A549 (cell line): ENCODE measurements around the gene INF2.

ENCODE experiments used
- CHD4 ChIP-seq: fragments of 200-600 bp; sonication (generic); IDR thresholded peaks from 2 replicates; pipeline ENCODE4 v1.6.1; 2016; ENCODE audit warnings: antibody characterized with exemption, mild to moderate bottlenecking, borderline replicate concordance
- FOXS1 ChIP-seq: fragments of 250-450 bp; sonication (Bioruptor Pico); IDR thresholded peaks from 2 replicates; pipeline ENCODE4 v1.5.0; 2020; ENCODE audit warnings: mild to moderate bottlenecking, moderate library complexity
- POLR2A ChIP-seq: IDR thresholded peaks from 2 replicates; pipeline ENCODE4 v1.6.1; 2012; ENCODE audit warnings: mild to moderate bottlenecking, low read length
- RAD21 ChIP-seq, 2 experiments: fragments of >200 bp in 1 of 2; sonication (Bioruptor Twin) in 1 of 2; formaldehyde crosslinking in 1 of 2; IDR thresholded peaks in 1 of 2; conservative IDR thresholded peaks in 1 of 2; 2 replicates in 1 of 2; 3 replicates in 1 of 2; pipeline ENCODE4 v1.6.1; 2012 to 2018; ENCODE audit warnings: inconsistent platforms in 1 of 2
- RCOR1 ChIP-seq: fragments of 150-350 bp; IDR thresholded peaks from 2 replicates; pipeline ENCODE4 v1.6.1; 2014; ENCODE audit warnings: antibody characterized with exemption, low read length, low read depth
- REST ChIP-seq: fragments of 200-600 bp; sonication (generic); IDR thresholded peaks from 2 replicates; pipeline ENCODE4 v1.6.1; 2016; ENCODE audit warnings: antibody characterized with exemption, mild to moderate bottlenecking, moderate library complexity
- TFCP2L1 ChIP-seq: fragments of 250-450 bp; sonication (Bioruptor Pico); IDR thresholded peaks from 2 replicates; pipeline ENCODE4 v1.5.0; 2021; ENCODE audit warnings: mild to moderate bottlenecking
- TF ChIP-seq, protein P1 (sequence below): fragments of >200 bp; sonication (Bioruptor Twin); formaldehyde crosslinking; IDR thresholded peaks from 3 replicates; pipeline ENCODE4 v1.5.1; 2016
- TF ChIP-seq, protein P2 (sequence below): fragments of 250-450 bp; sonication (Bioruptor Pico); IDR thresholded peaks from 2 replicates; pipeline ENCODE4 v1.5.0; 2021; ENCODE audit warnings: mild to moderate bottlenecking, moderate library complexity, borderline replicate concordance
- TF ChIP-seq, protein P3 (sequence below): IDR thresholded peaks from 2 replicates; pipeline ENCODE4 v1.6.1; 2012

GRCh38 chr14:104750056-104750752 is 60.8 kb downstream of the INF2 start:
- TF ChIP-seq, protein P1, sequence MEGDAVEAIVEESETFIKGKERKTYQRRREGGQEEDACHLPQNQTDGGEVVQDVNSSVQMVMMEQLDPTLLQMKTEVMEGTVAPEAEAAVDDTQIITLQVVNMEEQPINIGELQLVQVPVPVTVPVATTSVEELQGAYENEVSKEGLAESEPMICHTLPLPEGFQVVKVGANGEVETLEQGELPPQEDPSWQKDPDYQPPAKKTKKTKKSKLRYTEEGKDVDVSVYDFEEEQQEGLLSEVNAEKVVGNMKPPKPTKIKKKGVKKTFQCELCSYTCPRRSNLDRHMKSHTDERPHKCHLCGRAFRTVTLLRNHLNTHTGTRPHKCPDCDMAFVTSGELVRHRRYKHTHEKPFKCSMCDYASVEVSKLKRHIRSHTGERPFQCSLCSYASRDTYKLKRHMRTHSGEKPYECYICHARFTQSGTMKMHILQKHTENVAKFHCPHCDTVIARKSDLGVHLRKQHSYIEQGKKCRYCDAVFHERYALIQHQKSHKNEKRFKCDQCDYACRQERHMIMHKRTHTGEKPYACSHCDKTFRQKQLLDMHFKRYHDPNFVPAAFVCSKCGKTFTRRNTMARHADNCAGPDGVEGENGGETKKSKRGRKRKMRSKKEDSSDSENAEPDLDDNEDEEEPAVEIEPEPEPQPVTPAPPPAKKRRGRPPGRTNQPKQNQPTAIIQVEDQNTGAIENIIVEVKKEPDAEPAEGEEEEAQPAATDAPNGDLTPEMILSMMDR, result no peak
- TF ChIP-seq REST (no peak), RCOR1 (no peak), POLR2A (no peak), FOXS1 (CRISPR knock-in tag) (no peak), TFCP2L1 (CRISPR knock-in tag) (no peak), CHD4 (no peak), RAD21 (conservative IDR thresholded peaks at IDR 0.05 in 1 of 2, IDR thresholded peaks at IDR 0.05 in 1 of 2) (no peak)
- TF ChIP-seq, protein P2, sequence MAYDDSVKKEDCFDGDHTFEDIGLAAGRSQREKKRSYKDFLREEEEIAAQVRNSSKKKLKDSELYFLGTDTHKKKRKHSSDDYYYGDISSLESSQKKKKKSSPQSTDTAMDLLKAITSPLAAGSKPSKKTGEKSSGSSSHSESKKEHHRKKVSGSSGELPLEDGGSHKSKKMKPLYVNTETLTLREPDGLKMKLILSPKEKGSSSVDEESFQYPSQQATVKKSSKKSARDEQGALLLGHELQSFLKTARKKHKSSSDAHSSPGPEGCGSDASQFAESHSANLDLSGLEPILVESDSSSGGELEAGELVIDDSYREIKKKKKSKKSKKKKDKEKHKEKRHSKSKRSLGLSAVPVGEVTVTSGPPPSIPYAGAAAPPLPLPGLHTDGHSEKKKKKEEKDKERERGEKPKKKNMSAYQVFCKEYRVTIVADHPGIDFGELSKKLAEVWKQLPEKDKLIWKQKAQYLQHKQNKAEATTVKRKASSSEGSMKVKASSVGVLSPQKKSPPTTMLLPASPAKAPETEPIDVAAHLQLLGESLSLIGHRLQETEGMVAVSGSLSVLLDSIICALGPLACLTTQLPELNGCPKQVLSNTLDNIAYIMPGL, result no peak
- TF ChIP-seq, protein P3, sequence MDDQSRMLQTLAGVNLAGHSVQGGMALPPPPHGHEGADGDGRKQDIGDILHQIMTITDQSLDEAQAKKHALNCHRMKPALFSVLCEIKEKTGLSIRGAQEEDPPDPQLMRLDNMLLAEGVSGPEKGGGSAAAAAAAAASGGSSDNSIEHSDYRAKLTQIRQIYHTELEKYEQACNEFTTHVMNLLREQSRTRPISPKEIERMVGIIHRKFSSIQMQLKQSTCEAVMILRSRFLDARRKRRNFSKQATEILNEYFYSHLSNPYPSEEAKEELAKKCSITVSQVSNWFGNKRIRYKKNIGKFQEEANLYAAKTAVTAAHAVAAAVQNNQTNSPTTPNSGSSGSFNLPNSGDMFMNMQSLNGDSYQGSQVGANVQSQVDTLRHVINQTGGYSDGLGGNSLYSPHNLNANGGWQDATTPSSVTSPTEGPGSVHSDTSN, result no peak
